ENCODE measurements around the gene RIN1.
"Not testable (repeated sequence)": the region's sequence is repeated elsewhere in the genome, so short reads cannot be mapped to it uniquely, and the experiment has no call there.

- not testable (repeated sequence) for TF ChIP-seq ZBTB49 (CRISPR knock-in tag; IDR thresholded peaks at IDR 0.05; ENCODE audit: borderline replicate concordance); SP2 (CRISPR knock-in tag; IDR thresholded peaks at IDR 0.05); ZNF224 (CRISPR knock-in tag; IDR thresholded peaks at IDR 0.05); MYC (CRISPR knock-in tag; IDR thresholded peaks at IDR 0.05; ENCODE audit: borderline replicate concordance); SUZ12 (IDR thresholded peaks at IDR 0.05; ENCODE audit: low read depth, low read length); JUND (CRISPR knock-in tag; IDR thresholded peaks at IDR 0.05)
Observed at GRCh38 chr11:66350560-66351235, 14.5 kb upstream of the RIN1 start.

Data from HepG2 (cell line).